ENCODE results near the gene ACOX1.
"Not testable (repeated sequence)": the region's sequence is repeated elsewhere in the genome, so short reads cannot be mapped to it uniquely, and the experiment has no call there.

DNA sequence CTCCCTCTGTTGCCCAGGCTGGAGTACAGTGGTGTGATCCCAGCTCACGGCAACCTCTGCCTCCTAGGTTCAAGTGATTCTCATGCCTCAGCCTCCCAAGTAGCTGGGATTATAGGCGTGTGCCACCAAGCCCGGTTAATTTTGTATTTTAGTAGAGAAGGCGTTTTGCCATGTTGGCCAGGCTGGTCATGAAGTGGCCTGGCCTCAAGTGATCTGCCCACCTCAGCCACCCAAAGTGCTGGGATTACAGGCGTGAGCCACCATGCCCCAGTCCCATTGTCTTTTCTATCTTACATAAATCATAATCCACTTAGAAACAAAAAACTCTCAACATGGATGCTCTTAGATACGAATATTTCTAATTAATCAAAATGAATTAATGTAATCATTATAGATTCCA, 3.8 kb downstream of the ACOX1 start:
- TF ChIP-seq, protein P1, sequence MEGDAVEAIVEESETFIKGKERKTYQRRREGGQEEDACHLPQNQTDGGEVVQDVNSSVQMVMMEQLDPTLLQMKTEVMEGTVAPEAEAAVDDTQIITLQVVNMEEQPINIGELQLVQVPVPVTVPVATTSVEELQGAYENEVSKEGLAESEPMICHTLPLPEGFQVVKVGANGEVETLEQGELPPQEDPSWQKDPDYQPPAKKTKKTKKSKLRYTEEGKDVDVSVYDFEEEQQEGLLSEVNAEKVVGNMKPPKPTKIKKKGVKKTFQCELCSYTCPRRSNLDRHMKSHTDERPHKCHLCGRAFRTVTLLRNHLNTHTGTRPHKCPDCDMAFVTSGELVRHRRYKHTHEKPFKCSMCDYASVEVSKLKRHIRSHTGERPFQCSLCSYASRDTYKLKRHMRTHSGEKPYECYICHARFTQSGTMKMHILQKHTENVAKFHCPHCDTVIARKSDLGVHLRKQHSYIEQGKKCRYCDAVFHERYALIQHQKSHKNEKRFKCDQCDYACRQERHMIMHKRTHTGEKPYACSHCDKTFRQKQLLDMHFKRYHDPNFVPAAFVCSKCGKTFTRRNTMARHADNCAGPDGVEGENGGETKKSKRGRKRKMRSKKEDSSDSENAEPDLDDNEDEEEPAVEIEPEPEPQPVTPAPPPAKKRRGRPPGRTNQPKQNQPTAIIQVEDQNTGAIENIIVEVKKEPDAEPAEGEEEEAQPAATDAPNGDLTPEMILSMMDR (IDR thresholded peaks at IDR 0.05), result not testable (repeated sequence)
- not testable (repeated sequence) for TF ChIP-seq POLR2A (IDR thresholded peaks at IDR 0.05)
